GM18858 (cell line): Measurements from ENCODE around the gene CNTN4.

ENCODE experiments used
- ATAC-seq: cut with Tn5 transposase; IDR thresholded peaks from one replicate; pipeline ENCODE4 v1.9.1; 2021; ENCODE audit not compliant: unreplicated experiment

Gene CNTN4

DNA sequence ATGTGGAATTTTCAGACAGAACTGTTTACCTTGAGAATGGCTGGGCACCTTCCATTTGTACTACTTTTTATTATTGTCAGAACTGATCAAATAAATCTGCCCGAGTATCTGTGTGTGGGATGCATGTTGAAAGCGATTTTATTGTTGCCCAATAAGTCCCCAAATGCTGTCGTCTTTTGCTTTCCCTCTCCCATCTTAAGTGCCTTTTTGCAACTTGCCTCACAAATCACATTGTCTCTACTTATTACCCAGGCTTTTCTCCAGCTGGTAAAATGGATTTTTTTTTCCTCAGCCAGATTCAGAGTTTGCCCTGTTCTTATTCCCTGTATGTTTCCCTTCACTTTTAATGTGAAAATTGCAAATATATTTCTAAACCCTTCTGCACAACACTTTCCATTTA lies 163.1 kb downstream of the CNTN4 start:
- no peak for ATAC-seq

DNA sequence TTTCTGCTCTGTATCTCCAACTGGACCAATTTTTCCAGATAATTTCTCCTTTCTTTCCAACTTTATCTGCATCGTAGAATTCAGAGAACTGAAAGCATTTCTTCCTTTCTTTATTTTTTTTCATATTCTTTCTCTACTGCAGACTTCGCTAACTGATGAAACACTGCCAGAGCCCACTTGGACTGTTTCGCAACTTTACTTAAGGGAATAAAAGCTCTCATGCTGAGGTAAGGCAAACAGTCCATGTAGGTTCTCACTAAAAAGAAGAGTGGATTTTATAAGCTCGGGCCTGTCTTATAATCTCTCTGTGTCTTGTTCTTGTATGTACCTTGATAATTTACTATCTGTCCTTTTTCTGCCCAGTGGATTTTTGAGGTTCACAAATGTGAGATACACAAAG lies 163.5 kb downstream of the CNTN4 start:
- ATAC-seq, result no peak

DNA sequence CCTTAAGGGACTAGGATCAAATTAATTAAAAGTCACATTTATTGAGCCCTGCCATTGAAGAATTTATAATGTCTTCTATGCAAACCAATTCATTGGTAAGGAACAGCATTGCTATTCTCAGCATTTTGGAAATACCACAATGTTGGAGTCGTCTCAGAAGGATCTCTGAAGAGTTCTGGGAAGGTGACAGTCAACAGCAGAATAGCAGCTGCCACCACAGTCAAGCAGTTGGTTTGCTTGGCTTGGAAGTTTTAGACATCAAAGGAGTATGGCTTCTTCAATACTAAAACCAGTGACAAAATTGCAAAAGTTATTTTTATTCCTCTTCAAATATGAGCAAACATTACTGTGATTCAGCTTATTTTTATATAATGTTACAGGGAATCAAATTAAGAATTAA lies 167.9 kb downstream of the CNTN4 start:
- no peak for ATAC-seq

DNA sequence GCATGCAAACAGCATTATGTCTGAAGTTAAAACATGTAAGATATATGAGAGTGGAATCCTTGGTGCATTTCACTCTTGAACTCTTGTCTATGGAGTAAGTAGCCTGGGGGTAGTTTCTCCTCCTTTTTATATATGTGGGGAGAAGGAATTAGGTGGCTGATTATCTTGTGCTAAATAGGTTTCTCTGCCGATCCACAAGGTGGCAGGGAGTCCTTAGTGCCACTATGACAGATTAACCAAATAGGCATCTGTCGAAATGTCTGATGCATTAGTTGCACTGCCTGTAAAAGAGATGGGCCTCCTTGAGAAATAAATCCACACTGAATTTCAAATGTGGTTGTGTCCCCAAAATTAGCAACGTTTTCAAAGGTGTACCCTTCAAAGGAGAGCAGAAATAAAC lies 170.1 kb downstream of the CNTN4 start:
- ATAC-seq, result no peak

DNA sequence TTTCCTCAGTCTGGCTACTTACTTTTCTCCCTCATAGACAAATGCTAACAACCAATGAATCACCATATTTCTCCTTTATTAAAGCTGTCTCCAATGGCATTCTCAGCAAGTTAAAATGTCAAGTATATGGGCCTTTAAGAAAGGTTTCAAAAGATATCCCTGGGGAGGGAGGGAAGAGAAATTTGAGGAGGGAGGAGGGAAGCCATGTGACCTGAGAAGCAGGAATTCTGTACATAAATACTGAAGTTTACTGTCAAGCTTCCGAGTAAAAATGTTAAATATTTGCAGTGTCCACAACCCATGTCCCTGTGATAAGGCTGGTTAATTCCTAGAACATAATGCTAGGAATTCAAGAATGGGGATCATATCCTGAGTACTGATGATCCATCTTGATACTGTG lies 175.9 kb downstream of the CNTN4 start:
- no peak for ATAC-seq

DNA sequence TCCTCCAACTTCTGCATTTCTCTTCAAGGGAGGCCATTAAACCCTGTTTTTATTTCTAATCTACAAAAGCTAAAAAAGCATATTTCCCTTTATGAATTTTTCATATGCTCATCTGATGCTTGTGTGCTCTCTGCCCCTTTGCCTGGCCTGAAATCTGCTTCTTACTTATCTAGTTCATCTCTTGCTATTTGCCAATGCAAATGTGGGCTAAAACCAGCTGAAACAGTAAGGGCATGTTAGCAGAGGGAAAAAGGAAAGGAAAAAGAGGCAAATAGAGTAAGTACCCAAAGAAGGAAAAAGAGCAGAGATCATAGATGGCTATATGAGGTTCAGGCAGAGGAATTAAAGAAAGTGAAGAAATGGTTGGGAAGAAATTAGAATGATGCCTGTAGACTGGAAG lies 185.2 kb downstream of the CNTN4 start:
- ATAC-seq, result no peak

DNA sequence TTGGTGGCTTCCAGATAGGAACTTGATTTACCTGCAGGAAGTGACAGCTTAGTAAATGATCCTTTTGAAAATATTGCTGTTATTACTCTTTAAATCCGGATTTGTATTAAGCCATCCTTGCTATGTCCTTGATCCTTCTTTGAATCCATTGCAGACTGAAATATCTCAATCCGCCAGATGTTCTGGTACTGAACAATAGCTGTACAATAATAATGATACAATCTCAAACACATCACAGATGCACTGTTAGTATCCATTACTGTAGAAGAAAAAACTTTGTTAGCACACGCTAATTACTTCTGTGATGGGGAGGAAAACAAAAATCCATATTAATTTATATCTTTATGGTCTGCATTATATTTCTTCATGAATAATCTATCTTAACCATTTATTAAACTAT lies 202.3 kb downstream of the CNTN4 start:
- ATAC-seq, result no peak

DNA sequence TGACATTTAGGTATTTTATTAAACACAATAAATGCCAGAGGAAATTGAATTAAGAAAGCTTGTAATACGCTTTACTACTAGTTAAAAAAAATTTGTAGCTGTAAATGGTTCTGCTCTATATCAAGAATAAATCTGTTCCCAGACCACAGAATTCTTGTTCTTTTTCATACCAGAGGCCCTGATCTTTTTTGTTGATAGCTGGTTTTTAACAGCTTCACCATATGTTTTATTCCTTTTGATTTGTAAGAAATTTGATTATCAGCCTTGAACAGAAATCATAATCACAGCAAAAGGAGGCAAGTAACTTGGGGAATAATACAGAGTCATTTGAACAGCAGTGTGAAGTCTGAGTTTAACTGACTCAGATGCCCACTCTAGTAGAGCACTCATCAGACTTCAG lies 202.7 kb downstream of the CNTN4 start:
- ATAC-seq, result no peak

DNA sequence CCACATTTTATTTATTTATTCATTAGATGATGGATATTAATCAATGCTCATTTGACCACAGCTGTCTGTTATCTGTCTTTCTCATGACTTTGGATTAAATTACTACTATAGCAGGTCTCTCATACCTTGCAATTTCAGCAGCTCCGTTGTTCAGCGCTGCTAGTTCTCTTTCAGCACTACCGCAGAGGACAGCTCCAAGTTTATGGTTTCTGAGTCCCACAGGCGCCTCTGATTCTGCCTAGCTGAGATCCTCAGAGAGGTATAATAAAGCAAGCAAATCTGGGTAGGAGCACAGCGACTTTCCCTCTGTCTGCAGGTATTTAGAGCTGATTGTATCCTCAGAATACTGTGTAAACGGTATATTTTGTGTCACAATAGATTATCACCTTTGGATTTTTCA lies 204.9 kb downstream of the CNTN4 start:
- ATAC-seq, result no peak

DNA sequence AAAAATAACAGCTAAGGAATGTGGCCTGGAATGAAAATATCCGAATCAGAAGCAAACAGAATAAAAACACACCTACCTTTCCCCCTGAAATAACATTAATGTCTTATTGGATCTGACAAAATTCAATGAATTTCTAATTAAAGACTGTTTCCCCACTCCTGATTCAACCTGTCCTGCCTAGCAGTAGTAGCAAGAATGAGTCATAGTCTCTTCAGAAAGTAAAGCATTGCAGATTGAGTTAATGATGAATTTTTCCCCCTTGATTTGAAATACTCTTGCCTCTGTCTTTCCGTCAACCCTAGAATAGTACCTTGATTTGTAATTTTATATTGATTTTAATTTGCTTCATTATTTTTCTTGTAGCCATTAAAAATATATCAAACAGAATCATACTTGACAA lies 212.4 kb downstream of the CNTN4 start:
- ATAC-seq, result no peak

DNA sequence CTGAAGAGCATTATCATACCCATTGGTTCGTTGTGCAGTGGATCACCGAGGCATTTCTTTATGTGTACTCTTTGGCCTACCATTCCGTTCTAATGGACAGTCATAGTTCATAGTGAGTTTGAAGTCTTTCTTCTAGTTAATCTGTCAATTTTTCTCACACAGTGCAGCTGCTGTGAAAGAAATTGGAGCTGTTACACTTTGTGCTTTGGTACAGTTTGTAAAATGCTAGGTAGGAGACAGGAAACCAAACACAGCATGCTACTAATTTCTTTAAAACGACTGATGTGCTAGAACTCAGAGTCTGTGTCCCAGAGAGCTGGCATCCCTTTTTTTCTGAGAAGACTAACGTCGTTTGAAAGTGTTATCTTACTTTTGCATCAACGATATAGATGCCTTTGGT lies 218.9 kb downstream of the CNTN4 start:
- no peak for ATAC-seq

DNA sequence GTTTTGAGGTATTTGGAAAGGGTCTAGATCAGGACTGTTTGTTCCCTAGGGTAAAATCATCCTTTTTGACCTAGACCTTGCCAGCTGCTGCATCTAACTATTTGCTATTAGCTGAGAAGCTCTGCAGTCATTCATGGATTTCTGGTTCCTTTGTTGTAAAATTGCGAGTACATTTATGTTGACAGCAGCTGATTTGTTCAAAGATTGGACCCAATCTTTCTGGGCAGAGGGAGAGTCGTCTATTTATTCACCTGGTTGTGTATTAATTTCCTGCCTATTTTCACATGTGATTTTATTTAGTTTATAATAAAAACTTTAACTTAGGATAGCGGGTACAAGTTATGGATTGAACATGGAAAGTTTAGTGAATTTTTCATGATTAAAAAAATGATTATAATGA lies 236.3 kb downstream of the CNTN4 start:
- ATAC-seq, result no peak

DNA sequence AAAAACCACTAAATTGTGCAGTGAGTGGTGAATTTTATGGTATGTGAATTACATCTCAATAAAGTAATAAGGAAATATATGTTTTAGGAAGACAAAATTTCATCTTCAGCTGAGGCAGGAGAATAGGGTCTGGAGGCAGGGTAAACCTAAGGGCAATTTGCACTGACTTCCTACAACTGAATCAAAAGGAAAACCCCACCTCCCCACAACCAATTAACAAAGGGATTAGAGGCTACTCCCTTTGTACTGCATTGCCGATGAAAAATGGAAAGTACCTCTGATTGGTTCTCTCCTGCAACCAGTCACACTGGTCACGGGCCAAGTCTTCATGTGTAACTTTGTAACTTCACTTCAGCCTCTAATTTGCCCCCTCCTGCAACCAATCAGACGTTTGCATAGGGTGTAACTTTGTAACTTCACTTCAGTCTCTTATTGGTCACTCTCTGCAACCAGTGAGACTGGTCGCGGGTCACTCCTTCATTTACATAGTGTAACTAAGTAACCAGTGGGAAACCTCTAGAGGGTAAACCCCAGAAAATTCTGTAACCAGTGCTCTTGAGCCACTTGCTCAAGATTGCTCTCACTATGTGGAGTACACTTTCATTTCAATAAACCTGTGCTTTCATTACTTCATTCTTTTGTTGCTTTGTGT lies 244.5 kb downstream of the CNTN4 start:
- no peak for ATAC-seq

DNA sequence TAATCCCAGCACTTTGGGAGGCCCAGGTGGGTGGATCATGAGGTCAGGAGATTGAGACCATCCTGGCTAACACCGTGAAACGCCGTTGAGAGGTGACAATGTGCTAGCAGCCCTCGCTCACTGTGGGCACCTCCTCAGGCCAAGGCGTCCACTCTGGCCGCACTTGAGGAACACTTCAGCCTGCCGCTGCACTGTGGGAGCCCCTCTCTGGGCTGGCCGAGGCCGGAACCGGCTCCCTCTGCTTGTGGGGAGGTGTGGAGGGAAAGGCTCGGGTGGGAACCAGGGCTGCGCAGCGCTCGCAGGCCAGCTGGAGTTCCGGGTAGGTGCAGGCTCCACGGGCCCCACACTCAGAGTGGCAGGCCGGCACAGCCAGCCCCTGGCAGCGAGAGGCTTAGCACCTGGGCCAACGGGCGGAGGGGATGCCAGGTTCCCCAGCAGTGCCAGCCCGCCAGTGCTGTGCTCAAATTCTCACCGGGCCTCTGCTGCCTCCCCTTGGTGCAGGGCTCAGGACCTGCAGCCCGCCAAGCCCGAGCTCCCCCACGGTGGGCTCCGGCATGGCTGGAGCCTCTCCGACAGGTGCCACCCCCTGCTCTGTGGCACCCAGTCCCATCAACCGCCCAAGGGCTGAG lies 253.6 kb downstream of the CNTN4 start:
- ATAC-seq, result no peak

DNA sequence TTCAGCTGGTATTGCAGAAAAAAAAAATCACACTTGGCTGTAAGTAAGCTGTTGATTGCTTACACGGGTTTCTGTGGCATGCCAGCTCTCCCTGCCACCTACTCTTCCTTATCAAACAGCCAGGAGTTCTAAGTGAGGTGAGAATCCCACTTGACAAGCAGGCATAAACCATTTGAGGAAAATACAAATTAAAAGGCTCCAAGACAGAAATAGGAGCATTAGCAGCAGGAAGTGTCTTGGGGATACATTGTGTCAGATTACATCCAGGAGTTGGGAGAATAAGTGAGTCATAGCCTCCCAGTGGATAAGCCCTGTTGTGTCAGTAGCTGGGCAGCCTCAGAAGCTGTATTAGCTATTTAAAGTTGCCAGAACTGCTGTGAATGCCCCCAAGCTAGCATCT lies 256.0 kb downstream of the CNTN4 start:
- ATAC-seq, result no peak

DNA sequence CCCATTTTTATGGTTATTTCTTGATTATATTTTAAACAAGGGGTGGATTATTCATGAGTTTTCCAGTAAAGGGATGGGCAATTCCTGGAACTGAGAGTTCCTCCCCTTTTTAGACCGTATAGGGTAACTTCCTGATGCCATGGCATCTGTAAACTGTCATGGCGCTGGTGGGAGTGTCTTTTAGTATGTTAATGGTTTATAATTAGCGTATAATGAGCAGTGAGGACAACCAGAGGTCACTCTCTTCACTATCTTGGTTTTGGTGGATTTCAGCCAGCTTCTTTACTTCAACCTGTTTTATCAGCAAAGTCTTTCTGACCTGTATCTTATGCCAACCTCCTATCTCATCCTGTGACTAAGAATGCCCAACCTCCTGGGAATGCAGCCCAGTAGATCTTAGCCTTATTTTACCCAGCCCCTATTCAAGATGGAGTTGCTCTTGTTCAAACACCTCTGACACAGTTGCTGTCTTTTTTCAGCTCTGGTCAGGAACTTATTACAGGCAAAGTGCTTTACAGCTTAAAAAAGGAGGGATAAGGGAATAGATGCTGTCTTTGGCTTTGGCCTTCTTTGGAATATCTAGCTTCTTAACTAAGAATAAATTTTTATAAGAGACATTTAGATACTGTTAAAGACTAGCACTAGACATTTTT lies 257.8 kb downstream of the CNTN4 start:
- no peak for ATAC-seq

DNA sequence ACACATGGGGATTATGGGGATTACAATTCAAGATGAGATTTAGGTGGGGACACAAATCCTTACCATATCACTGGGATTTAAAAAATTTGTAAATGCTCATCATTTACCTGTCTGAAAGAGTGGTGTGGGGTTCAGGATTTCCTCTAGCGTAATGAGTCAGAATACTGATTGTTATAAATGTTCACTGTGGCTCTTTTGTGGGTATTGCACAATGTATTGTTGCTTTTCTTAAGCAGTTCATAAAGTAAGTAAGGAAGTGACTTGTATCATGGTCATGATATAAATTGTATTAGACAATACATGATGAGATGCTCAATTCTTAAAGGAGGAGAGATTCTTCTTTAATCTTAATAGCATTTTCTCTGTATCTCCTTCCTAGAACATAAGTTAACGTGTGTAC lies 262.1 kb downstream of the CNTN4 start:
- no peak for ATAC-seq

DNA sequence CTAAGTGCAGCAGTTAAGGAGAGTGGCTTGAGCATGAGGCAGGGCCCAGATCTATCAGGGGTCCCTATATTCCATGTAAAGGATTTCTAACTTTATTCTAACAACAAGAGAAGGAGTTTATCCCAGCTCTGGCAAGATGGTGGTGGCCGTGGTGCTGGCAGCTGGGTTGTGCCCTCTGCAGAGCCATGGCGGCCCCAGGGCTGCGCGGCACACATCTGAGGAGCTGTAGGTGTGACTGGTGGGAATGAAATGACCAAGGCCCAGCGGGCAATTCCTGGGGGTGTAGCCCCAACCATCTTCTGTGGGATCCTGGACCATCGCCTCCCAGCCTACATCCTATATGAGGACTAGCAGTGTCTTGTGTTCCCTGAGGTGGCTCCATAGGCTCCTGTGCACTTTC lies 263.5 kb downstream of the CNTN4 start:
- no peak for ATAC-seq

DNA sequence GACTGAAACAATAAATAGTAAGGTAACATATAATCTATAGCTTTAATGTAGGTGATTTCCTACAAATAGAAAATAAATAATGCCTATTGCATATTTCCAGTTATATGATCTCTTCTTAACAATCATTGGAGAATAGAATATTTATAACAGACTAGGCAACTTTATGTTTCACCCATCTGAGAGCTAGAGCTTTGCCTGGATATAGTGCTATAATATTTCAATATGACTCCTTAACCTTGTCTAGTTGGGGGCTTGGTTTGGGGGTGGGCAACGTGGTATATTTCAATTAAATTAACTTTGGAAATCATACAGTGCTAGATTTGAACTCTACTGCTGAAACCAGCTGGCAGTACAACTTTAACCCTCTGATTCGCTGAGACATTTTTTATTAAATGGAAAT lies 265.2 kb downstream of the CNTN4 start:
- ATAC-seq, result no peak

DNA sequence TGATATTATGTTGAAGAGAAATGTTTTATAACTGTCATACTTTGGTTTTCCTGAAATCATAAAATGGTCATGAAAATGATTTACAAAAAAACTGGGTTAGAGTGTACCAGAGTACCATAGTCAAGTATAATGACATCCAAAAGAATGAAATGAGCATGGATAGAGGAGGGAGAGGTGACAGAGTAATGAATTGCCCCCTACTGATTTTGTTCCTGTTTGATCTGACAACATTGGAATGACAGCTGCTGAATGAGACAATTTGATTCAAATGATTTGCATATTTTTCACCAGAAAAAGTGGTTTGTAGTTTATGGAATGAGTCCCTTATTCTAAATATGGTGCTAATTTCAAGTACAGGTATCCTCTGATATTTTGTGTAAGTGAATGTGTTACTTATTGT lies 271.7 kb downstream of the CNTN4 start:
- no peak for ATAC-seq

DNA sequence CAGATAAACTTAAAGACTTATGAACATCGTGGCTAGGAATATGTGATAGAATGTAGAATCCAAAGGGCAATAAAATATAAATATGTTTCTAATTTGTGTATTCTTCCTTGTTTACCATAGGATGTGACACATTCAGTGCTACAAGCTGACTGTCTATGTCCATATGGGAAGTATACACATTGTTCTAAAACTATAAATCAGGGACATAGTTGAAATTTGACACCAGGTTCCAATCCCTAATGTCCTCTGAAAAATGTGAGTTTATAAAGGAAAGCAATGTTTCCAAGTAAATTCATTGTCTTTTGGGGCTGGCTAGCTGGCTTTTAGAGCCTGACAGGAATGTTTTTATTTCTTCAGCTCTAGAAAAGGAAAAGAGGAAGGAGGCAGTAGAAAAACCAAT lies 273.6 kb downstream of the CNTN4 start:
- no peak for ATAC-seq

DNA sequence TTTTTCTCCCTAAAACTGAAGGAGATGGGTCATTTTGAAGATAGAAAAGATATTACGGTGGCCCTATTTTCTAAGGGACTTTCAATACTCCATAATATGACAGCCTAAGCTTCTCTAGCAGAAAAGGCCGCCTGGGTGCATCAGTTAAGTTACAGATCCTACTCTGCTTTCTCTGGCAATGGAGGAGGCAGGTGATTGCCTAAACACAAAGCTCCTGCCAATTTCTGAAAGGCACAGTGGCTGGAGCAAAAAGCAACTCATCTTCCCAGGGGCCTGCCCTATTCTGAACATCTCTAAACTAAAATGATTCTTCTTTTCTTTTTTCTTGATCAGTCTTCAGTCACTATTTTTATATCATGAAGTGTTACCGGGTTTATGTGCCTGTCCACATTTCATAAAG lies 276.7 kb downstream of the CNTN4 start:
- ATAC-seq, result no peak

DNA sequence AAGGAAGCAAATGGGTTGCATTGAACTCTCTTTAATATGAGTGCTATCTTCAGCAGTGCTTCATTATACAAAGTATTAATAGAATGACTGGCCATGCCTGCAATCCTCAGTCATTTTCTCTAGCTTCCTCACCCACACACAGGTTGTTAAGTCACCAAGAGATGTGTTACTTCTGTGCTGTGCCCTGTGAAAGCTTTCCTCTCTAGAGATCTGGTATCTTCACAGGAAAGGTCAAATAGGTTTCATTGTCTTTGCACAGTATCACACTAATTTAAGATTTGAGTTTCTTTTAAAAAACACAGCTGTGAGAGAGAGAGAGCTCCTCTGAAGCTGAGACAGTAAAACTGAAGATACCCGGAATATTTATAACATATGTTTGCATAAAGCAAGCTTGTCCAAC lies 278.6 kb downstream of the CNTN4 start:
- no peak for ATAC-seq
